GM10248 (cell line): ENCODE measurements around the gene FGF4.

Experiments used
- CTCF ChIA-PET: fragments of 300-600 bp; sonication (Branson Sonifier 250); formaldehyde crosslinking; extraction: SDS; loops from one replicate; lab custom pipeline; 2021; ENCODE audit warnings: antibody characterized with exemption; lab: Yijun Ruan, JAX
- POLR2A ChIA-PET: fragments of 350-650 bp; sonication (Branson Sonifier 250); formaldehyde crosslinking; extraction: SDS; loops from one replicate; lab custom pipeline; 2020; ENCODE audit warnings: antibody characterized with exemption; lab: Yijun Ruan, JAX
- DNase-seq: peaks from one replicate; pipeline ENCODE4 v3.0.0; 2012; ENCODE audit errors: extremely low spot score
- CTCF ChIP-seq: IDR thresholded peaks from 2 replicates; pipeline ENCODE4 v1.5.1; 2012; ENCODE audit warnings: mild to moderate bottlenecking, low read depth; ENCODE audit errors: extremely low read depth, missing control alignments, control extremely low read depth

The FGF4 gene

GRCh38 chr11:69818603-69819441, 43.7 kb upstream of the FGF4 start, which contains the start of gene FGF3:
Gene FGF3 (minus strand): TSS chr11:69819416. CDS start chr11:69818933, 483 bp downstream.
- no peak for TF ChIP-seq CTCF
- ChIA-PET POLR2A (no interaction called here), CTCF (no interaction called here)
- DNase-seq = no peak

GRCh38 chr11:69818231-69818602, 43.1 kb upstream of the FGF4 start:
- POLR2A ChIA-PET = no interaction called here
- no peak for TF ChIP-seq CTCF
- CTCF ChIA-PET = no interaction called here
- DNase-seq = no peak

- ChIA-PET POLR2A (no interaction called here), CTCF (no interaction called here)
- TF ChIP-seq CTCF = no peak
- no peak for DNase-seq
Observed at GRCh38 chr11:69817265-69818230, 42.4 kb upstream of the FGF4 start.

GRCh38 chr11:69816671-69817070, 41.5 kb upstream of the FGF4 start:
- ChIA-PET POLR2A (no interaction called here), CTCF (no interaction called here)
- no peak for DNase-seq
- no peak for TF ChIP-seq CTCF

- no peak for DNase-seq
- POLR2A ChIA-PET = no interaction called here
- CTCF ChIA-PET = no interaction called here
- no peak for TF ChIP-seq CTCF
Observed at GRCh38 chr11:69815973-69816372, 40.8 kb upstream of the FGF4 start.

GRCh38 chr11:69814902-69815301, 39.8 kb upstream of the FGF4 start:
- ChIA-PET CTCF (no interaction called here), POLR2A (no interaction called here)
- TF ChIP-seq CTCF = no peak
- no peak for DNase-seq
